GM11168 (cell line): Measurements from ENCODE around the gene RBM38.

Source experiments
- in situ Hi-C: fragments of 300-500 bp; cut with MboI; formaldehyde crosslinking; loops from one replicate; pipeline ENCODE4 v1.12.0; 2022; ENCODE audit warnings: low sequenced_read_pairs; ENCODE audit not compliant: unreplicated experiment

Gene RBM38

GRCh38 chr20:57399587-57400155, 8.5 kb downstream of the RBM38 start:
- in situ Hi-C loops, result no loop called here

DNA sequence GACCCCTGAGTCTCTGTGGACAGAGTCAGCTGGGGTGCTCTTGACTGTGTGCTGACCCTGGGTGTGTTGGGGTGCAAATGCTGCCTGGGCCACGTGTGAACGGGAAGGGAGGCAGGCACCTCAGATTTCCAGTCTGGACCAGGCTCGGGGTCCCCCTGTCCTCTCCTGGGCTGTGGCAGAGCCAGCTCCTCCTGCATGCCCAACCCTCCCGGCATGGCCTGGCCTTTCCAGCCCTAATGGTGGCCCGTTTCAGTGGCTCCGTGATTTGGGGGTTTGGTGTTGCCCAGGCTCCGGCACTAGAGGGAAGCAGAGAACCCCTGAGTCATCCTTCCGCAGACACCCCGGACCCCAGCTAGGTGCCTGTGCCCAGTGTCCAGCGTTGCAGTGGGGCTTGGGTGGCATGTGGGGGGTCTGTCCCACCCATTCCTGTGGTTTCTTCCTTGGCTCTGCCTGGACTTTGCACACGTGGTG, 9.1 kb downstream of the RBM38 start:
- in situ Hi-C loops, result no loop called here

- in situ Hi-C loops, result no loop called here
These were observed 9.8 kb downstream of the RBM38 start for GRCh38 chr20:57400821-57401564.

DNA sequence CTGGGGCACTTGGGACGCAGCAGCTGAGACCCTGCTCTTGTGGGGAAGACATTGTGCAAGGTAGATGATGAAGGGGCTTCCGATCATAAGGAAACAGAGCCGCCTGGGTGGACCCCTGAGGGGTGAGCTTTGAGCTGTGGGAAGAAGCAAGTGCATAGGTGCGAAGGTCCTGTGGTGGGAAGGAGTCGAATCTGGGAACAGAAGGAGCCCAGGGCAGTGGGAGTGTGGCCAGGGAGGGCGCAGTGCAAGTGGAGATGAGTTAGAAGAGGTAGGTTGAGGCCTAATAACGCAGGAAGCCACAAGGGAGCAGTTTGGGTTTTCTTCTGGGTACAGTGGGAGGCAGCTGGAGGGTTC, 10.3 kb downstream of the RBM38 start:
- in situ Hi-C loops, result no loop called here

- in situ Hi-C loops, result no loop called here
These were observed 11.3 kb downstream of the RBM38 start for GRCh38 chr20:57402206-57403125.

- in situ Hi-C loops, result no loop called here
These were observed 12.0 kb downstream of the RBM38 start for GRCh38 chr20:57403216-57403615.

GRCh38 chr20:57404006-57404405, 12.8 kb downstream of the RBM38 start:
- in situ Hi-C loops, result no loop called here

GRCh38 chr20:57404419-57405072, 13.3 kb downstream of the RBM38 start:
- in situ Hi-C loops, result no loop called here

- in situ Hi-C loops, result no loop called here
These were observed 14.2 kb downstream of the RBM38 start for GRCh38 chr20:57405236-57406016.

DNA sequence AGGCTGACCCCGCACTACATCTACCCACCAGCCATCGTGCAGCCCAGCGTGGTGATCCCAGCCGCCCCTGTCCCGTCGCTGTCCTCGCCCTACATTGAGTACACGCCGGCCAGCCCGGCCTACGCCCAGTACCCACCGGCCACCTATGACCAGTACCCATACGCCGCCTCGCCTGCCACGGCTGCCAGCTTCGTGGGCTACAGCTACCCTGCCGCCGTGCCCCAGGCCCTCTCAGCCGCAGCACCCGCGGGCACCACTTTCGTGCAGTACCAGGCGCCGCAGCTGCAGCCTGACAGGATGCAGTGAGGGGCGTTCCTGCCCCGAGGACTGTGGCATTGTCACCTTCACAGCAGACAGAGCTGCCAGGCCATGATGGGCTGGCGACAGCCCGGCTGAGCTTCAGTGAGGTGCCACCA, 16.4 kb downstream of the RBM38 start:
- in situ Hi-C loops, result no loop called here

GRCh38 chr20:57408131-57408530, 16.9 kb downstream of the RBM38 start:
- in situ Hi-C loops, result no loop called here

DNA sequence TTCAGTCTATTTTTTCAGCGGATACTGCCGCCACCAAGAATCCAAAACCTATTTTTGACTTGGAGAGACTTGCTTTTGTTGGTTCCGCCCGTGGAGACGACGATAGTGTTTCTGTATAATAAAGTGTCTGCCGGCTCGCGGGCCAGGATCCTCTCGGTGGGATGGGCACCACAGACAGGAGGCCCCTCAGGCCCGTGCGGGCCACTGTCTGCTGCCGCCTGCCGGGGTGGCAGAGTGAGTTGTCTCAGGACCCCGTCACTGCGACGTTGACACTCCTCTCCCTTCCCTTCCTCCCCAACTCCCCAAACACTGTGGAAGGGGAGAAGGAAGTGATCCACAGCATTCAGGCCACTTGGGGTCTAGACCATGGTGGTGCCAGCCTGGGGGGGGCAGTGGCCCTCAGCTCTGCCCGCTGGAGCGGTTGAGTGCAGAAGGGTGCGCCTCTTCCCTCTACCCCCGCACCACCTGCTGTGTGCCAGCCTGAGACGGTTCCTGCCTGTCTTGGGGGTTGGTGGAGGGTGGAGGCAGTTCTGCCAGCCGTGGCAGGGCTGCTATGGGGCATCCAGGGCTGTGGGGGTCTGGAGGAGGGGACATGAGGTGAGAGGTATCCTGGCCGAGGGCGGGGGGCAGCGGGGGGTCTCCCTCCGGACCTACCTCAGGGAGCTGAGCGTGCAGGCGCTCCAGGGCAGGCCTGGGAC, 17.5 kb downstream of the RBM38 start:
- in situ Hi-C loops, result no loop called here

DNA sequence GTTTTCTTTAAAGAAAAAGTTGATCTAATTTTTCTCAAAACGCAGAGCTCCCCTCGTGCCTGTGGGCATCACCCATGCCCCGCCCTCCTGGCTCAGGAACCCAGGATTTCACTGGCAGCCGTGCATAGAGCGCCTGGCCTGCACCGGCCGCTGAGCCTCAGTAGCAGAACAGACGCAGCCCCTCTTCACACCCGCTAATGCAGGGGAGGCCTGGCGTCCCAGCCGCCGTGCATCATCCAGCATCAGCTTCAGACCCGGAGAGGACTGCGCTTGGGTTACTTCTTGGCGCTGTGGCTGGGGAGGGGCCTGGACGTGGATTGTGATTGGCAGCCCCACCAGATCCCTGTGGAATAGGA, 18.1 kb downstream of the RBM38 start:
- in situ Hi-C loops, result no loop called here

GRCh38 chr20:57409672-57410397, 18.6 kb downstream of the RBM38 start:
- in situ Hi-C loops, result no loop called here

DNA sequence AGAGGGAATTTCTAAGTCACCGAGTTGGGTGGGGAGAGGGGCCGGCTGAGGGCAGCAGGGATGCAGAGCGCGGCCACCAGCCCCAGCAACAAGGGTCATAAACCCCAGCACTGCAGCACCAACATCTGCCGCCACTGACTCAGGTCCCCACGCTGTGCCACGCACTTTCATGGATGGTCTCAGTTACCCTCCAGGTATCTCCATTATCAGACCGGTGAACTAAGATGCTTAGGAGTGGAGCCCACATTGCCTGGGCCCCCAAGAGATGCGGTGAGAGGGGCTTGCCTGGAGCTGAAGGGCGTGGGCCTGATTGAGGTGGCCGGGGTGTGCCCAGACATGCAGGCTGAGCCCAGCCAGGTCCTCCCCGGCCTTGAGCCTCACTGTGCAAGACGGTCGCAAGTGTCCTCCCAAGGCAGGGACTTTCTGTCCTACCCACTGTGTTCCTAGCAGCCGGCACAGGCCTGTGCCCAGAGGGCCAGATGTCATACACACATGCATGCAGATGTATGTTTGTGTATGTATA, 19.3 kb downstream of the RBM38 start:
- in situ Hi-C loops, result no loop called here

- in situ Hi-C loops, result no loop called here
These were observed 19.7 kb downstream of the RBM38 start for GRCh38 chr20:57410924-57411323.

DNA sequence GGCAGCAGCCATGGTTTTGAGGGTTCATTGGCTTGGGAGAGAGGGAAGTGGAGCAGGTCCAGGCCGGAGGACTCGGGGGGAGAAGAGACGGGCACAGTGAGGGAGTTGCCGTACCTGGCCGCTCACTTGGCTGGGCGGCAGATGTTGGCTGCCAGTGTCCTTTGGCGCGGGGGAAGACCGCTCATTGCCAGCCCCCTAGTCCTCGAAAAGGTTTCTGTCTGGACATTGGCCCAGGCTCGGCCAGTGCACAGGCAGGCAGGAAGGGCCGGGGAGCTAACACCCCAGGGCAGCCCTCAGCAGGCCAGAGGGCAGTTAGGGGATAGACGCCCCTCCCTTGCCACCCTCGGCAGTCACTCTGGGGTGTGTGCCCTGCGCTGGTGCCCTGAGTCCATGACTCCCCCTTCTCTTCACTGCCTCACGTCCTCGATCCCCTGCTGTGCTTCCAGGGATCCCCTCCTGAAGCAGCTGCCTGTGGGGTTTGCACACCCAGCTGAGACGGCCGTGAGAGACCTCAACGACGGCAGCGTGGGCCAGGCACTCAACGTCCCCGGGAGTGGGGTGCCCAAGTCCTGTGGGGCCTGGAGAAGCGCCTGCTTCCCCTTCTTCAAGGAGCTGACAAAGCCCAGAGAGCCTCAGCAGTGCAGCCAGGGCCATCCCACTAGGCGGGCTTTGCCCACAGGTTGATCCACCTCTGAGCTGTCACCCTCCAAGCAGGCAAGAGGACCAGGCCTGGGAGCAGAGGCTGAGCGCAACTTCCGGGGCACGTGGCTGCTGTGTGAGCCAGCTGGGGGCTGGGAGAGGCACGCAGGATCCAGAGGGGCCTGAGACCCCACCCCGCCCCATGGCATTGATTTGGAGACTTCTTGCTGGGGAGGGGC, 20.4 kb downstream of the RBM38 start:
- in situ Hi-C loops, result no loop called here
